Lower leg skin (tissue), 4 donors: ENCODE results near the gene LRCOL1. TPM values are rescaled to one million over a fixed set of nuclear protein-coding genes. Genes with fewer than 3 reads are reported as not detected.

Experiments used
- DNase-seq, 2 donors: peaks; one replicate each; pipeline ENCODE4 v3.0.0-alpha.2; 2019; ENCODE audit warnings: low spot score in 2 of 2
- H3K4me3 ChIP-seq: fragments of 200-600 bp; sonication (generic); 2 replicates; pipeline ENCODE4 v1.5.1; 2017; ENCODE audit warnings: mild to moderate bottlenecking, low read depth; ENCODE audit not compliant: poor library complexity, severe bottlenecking
- POLR2A ChIP-seq, 2 donors: fragments of 450-650 bp; IDR thresholded peaks; one replicate each; pipeline ENCODE4 v1.6.1; 2016 to 2017; ENCODE audit warnings: antibody characterized with exemption in 2 of 2, mild to moderate bottlenecking in 1 of 2, moderate library complexity in 1 of 2
- WGBS, 2 donors: methylation state at CpG; one replicate each; pipeline ENCODE4 v1.1.5; 2018; 5-methylcytosine and 5-hydroxymethylcytosine counted together
- intact Hi-C: fragments of 100-400 bp; cut with DNase I; formaldehyde crosslinking; loops from one replicate; pipeline ENCODE4 v1.15.0; 2023; ENCODE audit warnings: low total_unique reads
- total RNA-seq, 4 donors: library from RNA; depleted of rRNA; stranded (reverse); fragments of >200 nt; gene quantifications; one replicate each; pipeline ENCODE4 v1.1.0, GENCODE V29; 2016
- TF ChIP-seq, protein P1 (sequence below), 3 donors: fragments of 450-650 bp; IDR thresholded peaks; one replicate each; pipeline ENCODE4 v1.5.1; 2016; ENCODE audit warnings: antibody characterized with exemption in 3 of 3, mild to moderate bottlenecking in 3 of 3, moderate library complexity in 2 of 3

LRCOL1 gene
- total RNA-seq, 4 donors from 2014 or later = not detected

DNA sequence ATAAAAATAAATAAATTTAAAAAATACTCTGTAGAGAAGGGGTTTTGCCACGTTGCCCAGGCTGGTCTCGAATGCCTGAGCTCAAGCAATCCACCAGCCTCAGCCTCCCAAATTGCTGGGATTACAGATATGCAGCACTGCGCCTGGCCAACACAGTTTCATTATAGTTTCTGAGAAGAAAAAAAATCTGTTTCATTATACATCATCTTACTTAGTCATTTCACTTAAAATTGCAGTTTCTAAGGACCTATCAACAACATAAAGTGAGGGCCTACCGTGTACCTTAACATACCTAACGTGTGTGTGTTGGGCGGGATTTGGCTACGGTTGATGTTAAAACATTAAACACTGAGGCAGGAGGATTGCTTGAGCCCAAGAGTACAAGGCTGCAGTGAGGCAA, 36.5 kb upstream of the LRCOL1 start:
- DNase-seq = no peak
- no peak for TF ChIP-seq POLR2A (IDR thresholded peaks at IDR 0.05)
- TF ChIP-seq, protein P1, sequence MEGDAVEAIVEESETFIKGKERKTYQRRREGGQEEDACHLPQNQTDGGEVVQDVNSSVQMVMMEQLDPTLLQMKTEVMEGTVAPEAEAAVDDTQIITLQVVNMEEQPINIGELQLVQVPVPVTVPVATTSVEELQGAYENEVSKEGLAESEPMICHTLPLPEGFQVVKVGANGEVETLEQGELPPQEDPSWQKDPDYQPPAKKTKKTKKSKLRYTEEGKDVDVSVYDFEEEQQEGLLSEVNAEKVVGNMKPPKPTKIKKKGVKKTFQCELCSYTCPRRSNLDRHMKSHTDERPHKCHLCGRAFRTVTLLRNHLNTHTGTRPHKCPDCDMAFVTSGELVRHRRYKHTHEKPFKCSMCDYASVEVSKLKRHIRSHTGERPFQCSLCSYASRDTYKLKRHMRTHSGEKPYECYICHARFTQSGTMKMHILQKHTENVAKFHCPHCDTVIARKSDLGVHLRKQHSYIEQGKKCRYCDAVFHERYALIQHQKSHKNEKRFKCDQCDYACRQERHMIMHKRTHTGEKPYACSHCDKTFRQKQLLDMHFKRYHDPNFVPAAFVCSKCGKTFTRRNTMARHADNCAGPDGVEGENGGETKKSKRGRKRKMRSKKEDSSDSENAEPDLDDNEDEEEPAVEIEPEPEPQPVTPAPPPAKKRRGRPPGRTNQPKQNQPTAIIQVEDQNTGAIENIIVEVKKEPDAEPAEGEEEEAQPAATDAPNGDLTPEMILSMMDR (IDR thresholded peaks at IDR 0.05) = no peak

DNA sequence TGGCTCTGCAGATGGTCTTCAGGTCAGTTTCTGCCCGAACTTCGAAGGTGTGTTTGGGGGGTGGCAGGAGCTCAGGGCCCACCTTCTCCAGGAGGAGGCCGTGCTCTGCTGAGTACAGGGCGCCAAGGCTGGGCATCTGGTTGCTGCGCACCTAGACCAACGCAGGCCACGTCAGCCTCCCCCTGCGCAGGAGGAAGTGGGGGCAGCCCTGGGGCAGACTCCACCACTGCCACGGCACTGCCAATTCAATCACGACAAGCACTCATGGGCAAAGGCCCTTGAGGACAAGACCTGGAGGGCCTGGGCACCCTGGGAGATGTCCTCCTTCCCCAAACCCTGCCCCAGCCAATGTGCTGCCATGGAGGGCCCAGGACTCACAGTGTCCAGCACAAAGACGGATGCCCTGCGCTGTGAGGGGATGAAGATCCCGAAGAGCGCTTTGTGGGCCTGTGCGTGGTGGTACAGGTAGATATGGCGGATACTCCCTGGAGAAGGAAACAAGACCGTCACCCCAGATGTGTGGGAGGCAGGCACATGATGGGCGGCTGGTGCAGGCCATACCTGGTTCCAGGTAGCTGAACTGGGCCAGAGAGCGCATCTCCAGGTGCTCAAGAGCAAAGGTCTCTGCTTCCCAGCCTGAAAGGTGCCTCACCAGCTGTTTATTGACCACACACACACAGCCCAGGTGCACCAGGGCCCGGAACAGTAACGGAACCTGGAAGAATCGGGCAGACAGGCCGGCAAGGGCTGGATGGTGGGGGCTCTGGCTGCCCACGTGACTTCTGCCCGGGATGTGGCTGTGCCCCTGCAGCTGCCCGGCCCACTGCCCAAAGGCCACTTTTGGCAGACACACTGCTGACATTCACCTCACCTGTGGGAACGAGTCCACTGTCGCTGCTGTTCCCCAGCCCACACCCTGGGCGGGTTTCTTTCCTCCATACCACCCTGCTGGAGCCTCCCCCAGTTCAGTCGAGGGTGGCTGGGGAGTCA, 32.8 kb upstream of the LRCOL1 start:
- no peak overlapping the region for H3K4me3 ChIP-seq
- intact Hi-C loops = no loop called here
- WGBS, 2 donors = 91 to 92% methylated on average over 27 to 28 of the region's 30 CpGs
- TF ChIP-seq, protein P1 (IDR thresholded peaks at IDR 0.05) = no peak
- no peak for TF ChIP-seq POLR2A (IDR thresholded peaks at IDR 0.05)
- no peak for DNase-seq

More for the DNA sequence above, 36.5 kb upstream of the LRCOL1 start:
- intact Hi-C loops = no loop called here
- no peak overlapping the region for H3K4me3 ChIP-seq
- WGBS, 2 donors = 94% methylated on average over 7 of the region's 7 CpGs

DNA sequence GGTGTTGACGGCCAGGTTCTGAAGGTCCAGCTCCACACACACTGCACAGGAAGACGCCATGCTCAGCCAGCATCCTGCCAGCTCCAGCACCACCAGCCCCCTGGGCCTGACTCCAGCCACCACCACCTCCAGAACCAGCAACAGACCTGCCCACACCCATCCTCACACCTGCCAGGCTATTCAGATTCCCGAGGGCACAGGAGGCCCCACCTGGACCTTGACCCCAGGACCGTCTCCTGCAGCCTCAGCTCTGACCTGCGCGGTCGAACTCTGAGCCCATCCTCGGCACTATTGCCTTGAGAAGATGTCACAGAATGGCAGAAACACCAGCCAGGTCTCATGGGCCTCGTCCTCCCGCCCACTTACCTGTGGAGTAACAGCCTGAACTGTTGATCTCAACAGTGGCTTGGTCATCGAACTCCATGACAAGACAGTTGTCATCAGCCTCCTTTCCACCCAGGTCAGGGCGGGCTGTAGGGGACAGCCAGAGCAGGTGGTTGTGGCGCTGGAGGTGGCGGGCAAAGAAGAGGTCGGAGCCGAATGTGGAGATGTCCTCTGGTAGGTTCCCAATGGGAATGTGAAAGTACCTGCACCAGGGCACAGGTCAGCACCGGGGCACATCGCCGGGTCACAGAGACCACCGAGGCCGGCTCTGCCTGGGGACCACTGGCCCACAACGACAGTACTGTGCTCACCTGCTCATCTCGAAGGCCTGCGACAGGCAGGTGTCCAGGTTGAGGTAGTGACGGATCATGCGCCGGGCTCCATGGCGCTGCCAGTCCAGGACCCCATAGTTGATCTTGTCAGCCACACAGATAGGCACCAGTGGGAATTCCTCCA, 31.6 kb upstream of the LRCOL1 start:
- no peak for DNase-seq
- intact Hi-C loops = no loop called here
- H3K4me3 ChIP-seq = no peak overlapping the region
- WGBS, 2 donors = 97 to 98% methylated on average over 28 of the region's 28 CpGs
- no peak for TF ChIP-seq POLR2A (IDR thresholded peaks at IDR 0.05)
- TF ChIP-seq, protein P1 (IDR thresholded peaks at IDR 0.05) = no peak

DNA sequence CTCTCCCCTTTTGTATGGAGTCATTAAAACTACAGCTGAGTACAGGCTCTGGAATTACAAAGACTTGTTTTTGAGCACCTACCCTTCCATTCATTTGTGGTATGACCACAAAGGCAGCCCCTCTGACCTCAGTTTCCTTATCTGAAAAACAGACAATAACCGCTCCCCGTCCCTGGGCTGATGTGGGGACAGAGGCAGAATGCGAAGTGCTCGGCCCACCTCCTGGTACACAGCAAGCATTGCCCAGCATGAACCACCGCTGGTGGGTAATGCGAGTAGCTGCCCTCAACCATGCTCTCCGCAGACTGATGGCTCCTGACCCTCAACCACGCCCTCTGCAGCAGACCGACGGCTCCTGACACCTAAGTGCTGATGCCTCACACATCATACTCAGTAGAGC, 30.6 kb upstream of the LRCOL1 start:
- 93 to 96% methylated on average over 10 of the region's 10 CpGs for WGBS, 2 donors
- no peak for DNase-seq
- intact Hi-C loops = no loop called here
- no peak overlapping the region for H3K4me3 ChIP-seq
- no peak for TF ChIP-seq POLR2A (IDR thresholded peaks at IDR 0.05)
- TF ChIP-seq, protein P1 (IDR thresholded peaks at IDR 0.05) = no peak

DNA sequence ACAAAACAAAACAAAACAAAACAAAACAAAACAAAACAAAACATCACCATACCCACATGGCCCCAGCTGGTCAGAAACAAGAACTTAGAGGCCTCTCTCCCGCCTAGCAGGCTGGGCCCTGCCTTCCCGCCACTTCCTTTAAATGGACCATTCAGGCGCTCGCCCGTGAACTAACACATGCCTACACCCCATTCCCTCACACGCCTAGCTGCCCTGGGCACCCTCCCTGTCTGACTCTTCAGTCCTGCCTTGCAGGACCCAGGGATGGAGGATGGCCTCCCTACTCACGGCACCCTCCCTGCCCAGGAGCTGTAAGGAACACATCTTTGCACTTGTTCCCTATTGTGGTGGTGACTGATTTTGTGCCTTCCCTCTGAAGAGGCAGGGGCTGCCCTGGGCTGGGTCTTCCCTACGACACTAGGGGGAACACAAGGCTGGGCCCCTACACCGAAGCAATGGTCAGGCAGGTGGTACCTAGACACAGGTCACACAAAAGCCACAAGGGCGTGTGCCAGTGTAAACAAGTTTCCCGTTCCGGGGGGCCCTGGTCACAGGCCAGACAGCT, 29.7 kb upstream of the LRCOL1 start:
- no peak overlapping the region for H3K4me3 ChIP-seq
- TF ChIP-seq, protein P1 (IDR thresholded peaks at IDR 0.05) = no peak
- TF ChIP-seq POLR2A (IDR thresholded peaks at IDR 0.05) = no peak
- WGBS, 2 donors = 83 to 84% methylated on average over 12 of the region's 12 CpGs
- DNase-seq = no peak
- intact Hi-C loops = no loop called here
